Measurements from ENCODE around the gene ARHGAP19. TPM values are rescaled to one million over a fixed set of nuclear protein-coding genes. Genes with fewer than 3 reads are reported as not detected.

The ARHGAP19 gene
- total RNA-seq, 2 experiments from 2014 or later, result 48.3 to 50.4 TPM

Other genes starting within 250 kb of the ARHGAP19 start
- gene SLIT1, start 106.7 kb downstream of the ARHGAP19 start, total RNA-seq, result 1 to 10 TPM in 1 of 2 experiments, under 1 TPM in 1; 0.59 to 1.5 TPM
- 1 to 10 TPM; 5.5 to 5.7 TPM for gene FRAT1, start 26.6 kb upstream of the ARHGAP19 start, total RNA-seq
- 10 to 100 TPM; 11.4 to 14.4 TPM for gene FRAT2, start 42.1 kb upstream of the ARHGAP19 start, total RNA-seq
- gene RRP12, start 108.7 kb upstream of the ARHGAP19 start, total RNA-seq, result 10 to 100 TPM; 30.7 to 38.1 TPM
- gene PGAM1, start 133.6 kb upstream of the ARHGAP19 start, total RNA-seq, result 100 to 1,000 TPM; 459 to 582 TPM
- 10 to 100 TPM; 49.5 to 56.8 TPM for gene EXOSC1, start 153.4 kb upstream of the ARHGAP19 start, total RNA-seq
- gene ZDHHC16, start 153.5 kb upstream of the ARHGAP19 start, total RNA-seq, result 10 to 100 TPM; 33.1 to 42.4 TPM
- 10 to 100 TPM; 81.1 to 81.6 TPM for gene MMS19, start 205.8 kb upstream of the ARHGAP19 start, total RNA-seq
- 1 to 10 TPM in 1 of 2 experiments, under 1 TPM in 1; 0.88 to 1.3 TPM for gene UBTD1, start 206.3 kb upstream of the ARHGAP19 start, total RNA-seq